Stimulated activated CD8-positive, alpha-beta memory T cell treated with anti-CD3 and anti-CD28 coated beads, Interleukin-15, amount 100 ng/mL, for 48 hours (primary cell): ENCODE results near the gene RNF13.
A peak's percentile ranks its signal among the peaks of the same experiment; 100 is the strongest.

Experiments
- DNase-seq, 2 donors: peaks; one replicate each; pipeline ENCODE4 v3.0.0-alpha.2; 2020; ENCODE audit warnings: low read depth in 2 of 2

Gene RNF13, protein sequence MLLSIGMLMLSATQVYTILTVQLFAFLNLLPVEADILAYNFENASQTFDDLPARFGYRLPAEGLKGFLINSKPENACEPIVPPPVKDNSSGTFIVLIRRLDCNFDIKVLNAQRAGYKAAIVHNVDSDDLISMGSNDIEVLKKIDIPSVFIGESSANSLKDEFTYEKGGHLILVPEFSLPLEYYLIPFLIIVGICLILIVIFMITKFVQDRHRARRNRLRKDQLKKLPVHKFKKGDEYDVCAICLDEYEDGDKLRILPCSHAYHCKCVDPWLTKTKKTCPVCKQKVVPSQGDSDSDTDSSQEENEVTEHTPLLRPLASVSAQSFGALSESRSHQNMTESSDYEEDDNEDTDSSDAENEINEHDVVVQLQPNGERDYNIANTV

DNA sequence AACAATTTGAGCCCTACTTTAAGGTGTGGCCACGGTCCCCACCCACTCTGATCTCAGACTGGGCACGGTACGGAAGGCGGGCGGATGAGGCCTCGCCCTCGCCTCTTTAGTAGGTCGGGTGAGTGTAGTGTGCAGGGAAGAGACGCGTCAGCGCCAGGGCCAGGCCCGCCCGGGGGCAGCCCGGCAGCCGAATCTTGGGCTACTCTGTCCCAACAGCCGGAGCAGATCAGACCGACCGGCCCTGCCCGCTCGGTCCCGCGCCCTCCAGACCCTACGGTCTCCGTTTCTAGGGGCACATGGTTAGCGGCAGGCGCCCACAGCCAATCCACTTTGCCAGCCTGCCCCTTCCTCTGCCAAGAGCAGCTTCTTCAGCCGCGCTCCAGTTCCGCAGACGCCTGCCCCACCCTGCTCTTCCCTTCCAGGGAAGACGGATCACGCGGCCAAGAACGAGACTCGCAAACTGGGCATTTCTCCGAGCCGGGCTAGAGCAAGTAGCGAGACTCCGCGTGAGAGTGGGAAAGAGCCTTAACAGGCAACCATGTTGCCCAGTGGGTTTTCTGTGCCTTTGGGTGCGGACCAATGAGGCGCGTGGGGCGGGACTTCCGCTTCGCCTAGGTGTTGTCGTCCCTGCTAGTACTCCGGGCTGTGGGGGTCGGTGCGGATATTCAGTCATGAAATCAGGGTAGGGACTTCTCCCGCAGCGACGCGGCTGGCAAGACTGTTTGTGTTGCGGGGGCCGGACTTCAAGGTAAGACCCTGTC lies at the start of gene RNF13:
RNF13 (plus strand) TSS at position 610 of the 761 bp plus-strand sequence. CDS start 32,812 bp downstream, outside the sequence.
- DNase-seq = peak; percentile 86 to 91

DNA sequence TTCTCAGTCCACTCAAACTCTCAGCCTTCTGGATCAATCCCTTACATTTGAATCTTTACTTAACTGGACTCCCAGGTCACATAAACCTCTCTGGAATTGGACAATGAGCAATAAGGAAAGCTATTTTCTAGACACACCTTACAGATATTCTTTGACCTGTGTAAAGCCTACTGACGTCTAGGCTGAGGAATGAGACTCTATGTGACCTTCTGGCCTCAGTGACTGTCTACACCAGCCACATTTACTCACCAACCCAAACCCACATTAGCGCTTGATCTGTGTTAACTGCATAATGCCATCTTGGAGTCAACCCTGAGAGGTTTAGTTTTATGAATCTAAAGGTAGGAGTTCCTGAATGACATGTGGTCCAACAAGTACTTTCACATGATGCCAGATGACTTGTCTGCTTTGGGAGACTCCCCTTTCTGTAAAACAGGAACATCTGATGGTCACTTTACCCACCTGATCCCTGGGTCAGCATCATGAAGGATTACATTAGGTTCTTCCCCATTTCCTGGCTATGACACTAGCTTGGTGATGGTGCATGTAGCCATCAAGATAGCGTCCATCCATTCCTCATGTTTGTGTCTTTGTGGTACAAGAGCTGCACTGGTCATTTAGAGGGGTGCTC lies 49.3 kb upstream of the RNF13 start:
- no peak for DNase-seq

DNA sequence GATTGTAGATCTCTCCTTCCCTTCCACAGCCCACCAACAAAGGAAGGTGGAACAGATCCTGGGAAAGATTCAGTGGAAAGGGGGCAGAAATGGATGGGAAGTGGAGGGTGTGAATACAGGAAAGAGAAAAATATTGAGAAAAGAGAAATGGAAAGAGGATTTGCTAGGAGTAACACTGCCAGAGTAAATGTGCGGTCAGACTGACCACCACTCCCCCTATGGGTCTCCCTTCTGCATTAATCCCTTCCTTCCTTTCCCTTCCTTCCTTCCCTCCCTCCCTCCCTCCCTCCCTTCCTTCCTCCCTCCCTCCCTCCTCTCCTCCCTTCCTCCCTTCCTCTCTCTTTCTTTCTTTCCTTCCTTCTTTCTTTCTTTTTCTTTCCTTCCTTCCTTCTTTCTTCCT lies 48.7 kb upstream of the RNF13 start:
- no peak for DNase-seq

DNA sequence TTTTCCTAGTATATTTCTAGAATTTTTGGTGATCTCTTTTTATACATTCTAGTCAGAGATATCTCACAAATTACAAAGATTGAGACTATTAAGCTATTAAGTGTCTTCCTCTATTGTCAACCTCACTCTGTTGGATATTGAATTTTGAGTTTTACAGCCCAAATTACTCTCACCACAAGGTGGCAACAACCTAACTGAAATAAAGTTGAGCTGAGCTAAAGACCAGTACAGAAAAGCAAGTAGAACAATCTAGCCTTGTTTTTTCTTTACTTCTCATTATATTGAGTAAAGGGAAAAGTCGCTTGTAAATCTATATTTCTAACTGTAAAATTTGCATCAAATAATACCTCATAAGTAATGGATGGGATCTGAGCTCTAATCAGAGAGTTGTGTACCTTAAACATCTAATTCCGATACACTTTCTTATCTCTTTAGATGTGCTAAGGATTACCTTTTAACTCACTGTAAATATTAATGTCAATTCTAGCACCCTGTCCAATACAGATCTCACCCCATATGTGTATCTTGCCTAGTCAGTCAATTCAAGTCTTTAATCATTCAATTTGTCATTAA lies 47.2 kb upstream of the RNF13 start:
- no peak for DNase-seq

DNA sequence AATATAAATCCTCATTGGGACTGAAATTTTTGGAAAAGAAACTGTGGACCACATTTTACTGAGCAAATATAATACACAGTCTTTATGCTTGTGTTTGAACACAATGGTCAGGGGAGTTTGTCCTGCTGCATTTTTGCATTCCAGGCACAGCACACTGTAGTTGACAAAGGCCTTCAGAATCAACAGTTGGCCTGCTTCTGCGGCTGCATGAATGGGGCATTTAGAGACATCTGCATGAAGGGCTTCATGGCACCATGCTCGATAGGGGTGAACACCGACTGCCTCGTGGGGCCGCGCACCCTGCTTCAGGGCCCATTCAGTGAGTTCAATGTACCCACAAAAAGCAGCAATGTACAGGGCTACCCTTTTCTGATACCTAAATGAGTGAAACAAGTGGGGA lies 45.3 kb upstream of the RNF13 start:
- no peak for DNase-seq

DNA sequence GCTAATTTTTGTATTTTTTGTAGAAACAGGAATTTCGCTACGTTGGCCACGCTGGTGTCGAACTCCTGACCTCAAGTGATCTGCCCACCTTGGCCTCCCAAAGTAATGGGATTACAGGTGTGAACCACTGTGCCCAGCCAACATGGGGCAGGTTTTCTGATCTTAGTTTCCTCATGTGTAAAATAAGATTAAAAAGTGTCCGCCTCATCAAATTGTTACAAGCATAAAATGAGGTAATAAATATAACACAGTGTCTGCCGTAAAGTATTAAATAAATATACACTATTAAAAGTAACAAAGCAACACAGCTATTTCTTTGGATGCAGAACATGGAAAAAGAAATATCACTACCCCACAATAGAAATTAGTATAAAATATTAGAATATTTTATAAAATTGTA lies 44.3 kb upstream of the RNF13 start:
- DNase-seq = no peak

DNA sequence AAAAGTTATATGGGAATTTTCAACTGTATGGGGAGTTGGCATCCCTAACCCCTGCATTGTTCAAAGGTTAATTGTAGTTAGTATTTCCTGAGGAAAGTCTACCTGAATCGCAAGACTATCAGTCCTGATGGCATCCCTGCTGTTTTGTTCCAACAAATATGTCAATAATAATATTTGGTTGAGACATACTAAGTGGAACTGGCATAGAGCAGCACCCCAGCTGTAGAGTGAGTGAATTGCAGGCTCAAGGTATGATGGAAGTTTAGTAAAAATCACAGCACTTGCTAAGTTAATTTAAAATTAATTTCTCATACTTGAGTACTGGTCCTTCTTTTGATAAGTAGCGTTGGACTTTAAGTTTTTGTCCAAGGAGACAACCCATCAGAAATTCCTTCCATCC lies 42.8 kb upstream of the RNF13 start:
- DNase-seq = no peak

DNA sequence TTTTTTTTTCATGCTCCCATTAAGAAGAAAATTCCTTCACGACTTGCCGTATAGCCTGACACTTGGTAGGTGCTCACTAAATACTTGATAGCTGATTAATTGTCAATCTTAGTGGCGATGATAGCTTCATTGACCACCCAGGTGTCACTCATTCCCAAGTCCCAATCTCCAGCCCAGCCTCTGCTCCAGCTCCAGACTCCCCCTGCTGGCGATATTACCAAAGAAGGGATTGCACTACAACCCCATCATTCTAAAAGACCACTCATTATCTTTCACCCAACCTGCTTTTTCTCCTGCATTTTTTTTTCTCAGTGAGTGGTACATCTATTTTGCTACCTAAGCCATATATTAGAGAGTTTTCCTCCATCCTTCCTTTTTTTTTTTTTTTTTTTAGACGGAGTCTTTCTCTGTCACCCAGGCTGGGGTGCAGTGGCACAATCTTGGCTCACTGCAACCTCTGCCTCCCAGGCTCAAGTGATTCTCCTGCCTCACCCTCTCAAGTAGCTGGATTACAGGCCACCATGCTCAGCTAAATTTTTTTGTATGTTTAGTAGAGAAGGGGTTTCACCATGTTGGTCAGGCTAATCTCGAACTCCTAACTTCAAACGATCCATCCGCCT lies 41.3 kb upstream of the RNF13 start:
- no peak for DNase-seq

DNA sequence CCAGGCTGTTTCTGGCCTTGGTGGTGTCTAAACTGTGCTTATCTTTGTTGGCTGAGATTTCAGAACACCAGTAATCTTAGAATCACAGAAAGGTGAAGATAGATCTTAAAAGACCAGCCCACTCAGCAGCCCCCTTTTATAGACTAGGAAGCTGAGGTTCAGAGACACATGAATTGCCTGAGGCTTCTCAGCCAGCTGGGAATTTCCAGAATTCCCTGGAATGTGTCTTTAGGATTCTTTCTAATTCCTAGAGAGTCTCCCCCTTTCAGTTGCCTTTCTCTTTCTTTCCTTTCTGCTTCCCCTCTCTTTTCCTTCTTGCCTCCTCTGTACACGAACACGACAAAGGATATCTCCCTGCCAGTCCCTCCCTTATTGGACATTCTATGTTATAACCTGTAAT lies 40.2 kb upstream of the RNF13 start:
- DNase-seq = no peak

DNA sequence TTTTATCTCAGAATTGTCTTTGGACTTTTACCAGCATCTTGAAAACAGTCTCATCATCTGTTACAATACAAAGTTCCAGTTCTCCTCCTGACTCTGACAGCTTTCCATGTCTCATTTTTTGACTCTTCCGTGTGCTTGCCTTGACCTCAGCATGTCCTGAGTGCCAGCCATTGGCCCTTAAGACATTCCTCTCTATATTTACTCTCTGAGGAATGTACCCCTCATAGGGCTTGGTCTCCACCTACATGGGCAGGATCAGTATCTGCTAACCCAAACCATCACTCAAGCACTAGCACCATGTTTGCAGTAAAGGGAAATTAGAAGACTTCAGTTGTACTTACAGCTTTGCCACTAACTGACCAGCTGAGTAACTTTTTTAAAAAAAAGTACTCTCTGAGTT lies 36.8 kb upstream of the RNF13 start:
- DNase-seq = no peak

DNA sequence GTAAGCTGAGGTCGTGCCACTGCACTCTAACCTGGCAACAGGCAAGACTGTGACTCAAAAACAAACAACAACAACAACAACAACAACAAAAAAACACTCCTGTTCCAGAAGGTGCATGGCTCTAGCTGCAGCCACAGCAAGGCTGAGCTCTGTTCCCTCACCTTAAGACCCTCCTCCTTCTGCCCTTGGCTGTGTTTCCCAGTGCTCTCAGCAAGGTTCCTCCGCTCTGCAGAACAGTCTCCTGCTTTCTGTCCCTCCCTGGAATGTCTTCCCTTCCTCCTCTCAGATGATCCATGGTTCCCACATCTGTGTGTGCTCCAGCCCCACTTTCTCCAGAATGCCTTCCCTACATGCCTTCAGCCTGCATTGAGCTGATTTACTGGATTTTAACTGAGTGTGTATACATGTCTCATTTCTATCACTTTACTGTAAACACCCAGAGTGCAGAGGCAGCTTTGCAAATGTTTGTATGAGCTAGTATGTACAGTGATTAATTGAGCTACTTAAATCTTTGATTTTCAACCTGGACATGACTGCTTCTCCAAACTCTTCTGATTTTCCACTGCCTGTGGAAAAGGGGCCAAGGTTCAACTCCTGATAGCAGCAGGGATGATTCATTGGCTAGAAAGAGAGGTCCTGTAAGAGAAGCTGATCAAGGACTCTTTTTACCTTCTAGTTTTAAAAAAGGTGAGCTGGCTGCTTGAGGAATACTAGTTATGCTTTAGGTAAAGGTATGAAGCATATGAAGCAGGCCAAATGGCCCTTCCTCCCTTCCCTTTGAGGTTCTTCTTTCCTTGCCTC lies 35.4 kb upstream of the RNF13 start:
- DNase-seq = no peak

DNA sequence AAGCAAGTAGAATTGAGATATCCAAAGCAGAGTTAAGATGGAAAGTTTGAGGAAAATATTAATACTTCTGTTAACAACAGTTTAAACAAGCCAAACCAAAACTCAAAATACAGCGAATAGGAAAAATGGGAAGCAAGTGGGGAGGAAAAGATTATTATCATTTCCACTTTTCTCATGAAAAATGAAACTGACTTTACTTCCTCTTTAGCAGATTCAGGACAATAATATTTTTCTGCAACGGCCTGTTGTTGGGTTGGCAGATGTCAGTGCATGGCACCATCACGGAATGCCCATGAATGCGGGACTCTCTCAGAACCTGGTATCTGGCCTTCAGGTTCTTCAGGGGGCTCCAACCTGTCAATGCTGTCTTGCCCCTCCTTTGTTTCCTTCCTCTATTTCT lies 31.8 kb upstream of the RNF13 start:
- no peak for DNase-seq

DNA sequence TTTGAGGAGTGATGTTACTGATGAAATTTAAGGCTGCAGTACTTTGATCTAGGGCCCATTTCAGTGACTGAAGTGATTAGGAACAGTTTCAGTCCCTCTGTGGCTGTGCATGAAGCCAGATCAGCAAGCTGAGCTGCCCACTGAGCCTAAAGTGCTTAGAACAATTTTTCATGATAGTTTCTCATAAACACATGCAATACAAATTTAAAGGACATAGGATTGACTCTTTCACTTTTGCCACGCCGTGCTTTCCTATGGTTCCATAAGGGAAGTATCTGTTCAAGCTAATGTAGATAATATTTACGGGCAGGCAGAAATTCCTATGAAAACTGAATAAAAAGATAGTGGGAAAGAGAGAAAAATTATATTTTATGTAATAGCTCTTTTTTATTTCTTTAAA lies 31.3 kb upstream of the RNF13 start:
- no peak for DNase-seq

DNA sequence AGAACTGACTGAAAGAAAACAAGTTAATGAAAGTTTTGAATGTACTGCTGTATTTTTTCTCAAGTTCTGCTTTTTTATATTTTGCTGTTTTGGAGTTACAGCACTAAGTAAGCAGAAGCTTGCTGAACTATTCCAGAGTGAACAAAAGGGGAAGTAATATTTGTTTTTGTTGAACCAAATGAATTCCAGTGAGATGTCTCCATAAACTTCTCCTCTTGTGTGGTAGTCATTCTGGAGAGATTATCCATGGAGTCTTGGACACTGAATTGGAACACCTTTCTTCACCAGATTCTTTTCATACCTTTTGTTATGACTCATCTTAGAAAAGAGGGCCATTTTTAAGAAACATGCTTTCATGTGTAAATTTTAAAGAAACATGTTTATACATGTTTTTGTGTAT lies 29.4 kb upstream of the RNF13 start:
- DNase-seq = no peak

DNA sequence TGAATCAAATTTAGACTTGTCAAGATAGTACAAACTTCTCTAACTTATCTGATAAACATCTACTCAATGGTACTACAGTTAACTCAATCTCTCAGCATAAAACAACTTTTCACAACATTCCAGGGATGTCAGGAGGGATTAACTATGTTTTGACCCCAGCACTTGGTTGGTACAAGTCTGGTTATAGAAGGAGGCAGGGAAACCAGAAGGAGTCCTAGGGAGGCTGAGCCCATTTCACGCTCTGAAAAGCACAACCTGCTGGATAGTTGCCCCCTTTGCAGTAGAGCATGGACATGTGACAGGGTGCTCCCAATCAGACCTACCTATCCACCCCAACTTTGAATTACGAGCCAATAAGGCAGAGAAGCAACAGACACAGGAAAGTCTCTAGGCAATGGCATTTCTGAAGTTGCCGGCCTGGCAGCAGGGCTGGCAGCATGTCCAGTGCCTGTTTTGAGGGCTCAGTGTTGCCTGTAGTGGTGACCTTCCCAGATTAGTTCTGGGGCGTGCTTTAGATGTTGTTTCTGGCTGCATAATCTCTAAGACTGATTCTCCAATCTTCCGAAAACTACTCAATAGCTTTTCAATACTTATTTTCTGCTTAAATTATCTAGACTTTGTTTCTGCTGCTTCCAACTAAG lies 28.8 kb upstream of the RNF13 start:
- no peak for DNase-seq

DNA sequence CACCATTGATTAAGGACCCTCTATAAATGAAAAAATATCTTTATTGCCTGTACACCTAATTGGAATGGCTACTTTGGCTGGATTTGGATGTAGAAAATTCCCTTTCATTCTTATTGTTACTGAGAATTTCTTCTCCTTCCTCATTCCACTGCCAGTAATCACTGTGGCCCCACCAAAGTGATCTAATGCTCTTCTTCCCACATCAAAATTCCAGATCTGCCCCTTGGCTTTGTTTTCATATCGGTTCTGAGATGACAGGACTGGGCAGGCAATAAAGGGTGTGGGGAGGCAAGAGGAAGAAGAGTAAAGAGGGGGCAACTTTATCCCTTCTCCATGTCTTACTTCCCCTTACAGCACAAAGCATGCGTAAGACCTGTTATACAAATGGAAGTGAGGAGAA lies 22.7 kb upstream of the RNF13 start:
- no peak for DNase-seq

DNA sequence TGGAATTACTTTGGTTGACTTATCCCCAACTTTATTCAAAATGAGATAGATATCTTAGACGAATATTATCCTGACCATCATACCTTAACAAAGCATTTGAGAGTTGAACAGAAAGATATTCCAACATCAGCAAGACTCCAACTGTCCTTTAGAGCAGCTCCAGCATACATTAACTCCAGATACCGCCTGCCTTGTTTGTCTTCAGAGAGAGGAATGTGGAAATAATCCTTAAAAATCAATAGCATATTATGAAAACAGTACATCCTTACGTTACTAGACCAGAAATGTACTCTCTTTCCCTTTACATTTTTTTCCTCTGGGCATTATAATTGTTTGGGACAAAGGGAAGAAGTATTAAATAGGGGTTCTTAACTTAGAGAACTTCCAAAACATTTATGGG lies 22.3 kb upstream of the RNF13 start:
- no peak for DNase-seq

DNA sequence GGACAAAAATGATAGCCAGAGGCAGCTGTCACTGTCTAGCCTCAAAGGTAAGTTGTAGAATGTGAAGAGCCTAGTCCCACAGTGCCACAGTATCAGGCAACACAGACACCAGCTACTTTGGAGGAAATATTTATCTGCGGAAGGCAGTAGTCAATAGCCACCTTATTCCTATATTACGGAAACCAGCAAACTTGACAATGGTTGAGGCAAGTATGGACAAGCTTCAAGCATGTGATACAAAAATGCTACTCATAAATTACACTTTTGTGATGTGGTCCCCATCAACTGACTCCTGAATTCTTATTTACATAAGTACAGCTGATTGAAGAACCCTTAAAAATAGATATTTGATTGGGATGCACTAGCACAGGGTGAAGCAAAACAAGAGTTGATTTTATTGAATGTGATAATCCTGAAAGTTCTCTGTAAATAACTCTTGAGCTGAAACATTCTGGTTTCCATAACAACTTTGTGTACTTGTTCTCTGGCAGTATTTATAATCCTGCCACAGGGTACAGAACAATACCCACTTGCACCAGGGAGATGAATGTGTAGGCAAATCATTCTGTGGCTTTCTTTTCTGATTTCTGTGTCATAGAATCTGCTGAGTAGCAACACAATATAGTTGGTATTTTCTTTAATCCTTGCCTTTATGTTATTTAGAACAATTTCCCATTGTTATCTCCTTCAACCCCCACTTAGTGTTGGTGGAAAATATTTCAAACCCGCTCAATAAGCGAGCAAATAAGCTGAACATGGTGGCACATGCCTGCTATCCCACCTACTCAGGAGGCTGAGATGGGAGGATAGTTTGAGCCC lies 20.4 kb upstream of the RNF13 start, which contains the start of gene ANKUB1:
ANKUB1 (minus strand) TSS at position 103 of the 819 bp plus-strand sequence. CDS start 188 bp downstream, outside the sequence.
- DNase-seq = no peak

DNA sequence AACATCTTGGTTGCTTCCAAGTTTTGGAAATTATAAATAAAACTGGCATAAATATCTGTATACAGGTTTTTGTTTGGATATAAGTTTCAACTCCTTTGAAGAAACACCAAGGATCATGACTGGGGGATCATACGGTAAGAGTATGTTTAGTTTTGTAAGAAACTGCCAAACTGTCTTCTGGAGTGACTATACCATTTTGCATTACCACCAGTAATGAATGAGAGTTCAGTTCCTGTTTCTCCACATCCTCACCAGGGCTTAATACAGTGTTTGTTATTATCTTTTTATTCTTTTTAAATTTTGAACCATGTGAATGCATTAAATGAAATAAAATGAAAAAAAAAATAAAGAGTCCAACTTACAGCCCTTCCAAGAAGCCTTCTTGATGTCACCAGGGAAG lies 17.0 kb upstream of the RNF13 start:
- no peak for DNase-seq

DNA sequence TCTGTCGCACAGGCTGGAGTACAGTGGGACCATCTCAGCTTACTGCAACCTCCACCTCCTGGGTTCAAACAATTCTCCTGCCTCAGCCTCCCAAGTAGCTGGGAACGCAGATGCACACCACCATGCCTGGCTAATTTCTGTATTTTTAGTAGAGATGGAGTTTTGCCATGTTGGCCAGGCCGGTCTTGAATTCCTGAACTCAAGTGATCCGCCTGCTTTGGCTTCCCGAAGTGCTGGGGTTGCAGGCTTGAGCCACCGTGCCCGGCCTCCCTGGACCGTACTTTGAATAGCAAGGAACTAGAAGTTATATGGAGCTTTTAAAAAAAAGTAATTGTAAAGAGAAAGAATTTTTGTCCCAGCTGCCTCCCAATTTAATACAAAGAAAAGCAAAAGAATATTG lies 12.3 kb upstream of the RNF13 start:
- no peak for DNase-seq
